UCSD-AML1 (cell line): ENCODE data around the gene KLHL30.
"Not testable (repeated sequence)": the region's sequence is repeated elsewhere in the genome, so short reads cannot be mapped to it uniquely, and the experiment has no call there.

ENCODE experiments used
- DNase-seq: peaks from one replicate; lab custom pipeline; 2025; ENCODE audit not compliant: unreplicated experiment; lab: John Stamatoyannopoulos, UW

The KLHL30 gene

DNA sequence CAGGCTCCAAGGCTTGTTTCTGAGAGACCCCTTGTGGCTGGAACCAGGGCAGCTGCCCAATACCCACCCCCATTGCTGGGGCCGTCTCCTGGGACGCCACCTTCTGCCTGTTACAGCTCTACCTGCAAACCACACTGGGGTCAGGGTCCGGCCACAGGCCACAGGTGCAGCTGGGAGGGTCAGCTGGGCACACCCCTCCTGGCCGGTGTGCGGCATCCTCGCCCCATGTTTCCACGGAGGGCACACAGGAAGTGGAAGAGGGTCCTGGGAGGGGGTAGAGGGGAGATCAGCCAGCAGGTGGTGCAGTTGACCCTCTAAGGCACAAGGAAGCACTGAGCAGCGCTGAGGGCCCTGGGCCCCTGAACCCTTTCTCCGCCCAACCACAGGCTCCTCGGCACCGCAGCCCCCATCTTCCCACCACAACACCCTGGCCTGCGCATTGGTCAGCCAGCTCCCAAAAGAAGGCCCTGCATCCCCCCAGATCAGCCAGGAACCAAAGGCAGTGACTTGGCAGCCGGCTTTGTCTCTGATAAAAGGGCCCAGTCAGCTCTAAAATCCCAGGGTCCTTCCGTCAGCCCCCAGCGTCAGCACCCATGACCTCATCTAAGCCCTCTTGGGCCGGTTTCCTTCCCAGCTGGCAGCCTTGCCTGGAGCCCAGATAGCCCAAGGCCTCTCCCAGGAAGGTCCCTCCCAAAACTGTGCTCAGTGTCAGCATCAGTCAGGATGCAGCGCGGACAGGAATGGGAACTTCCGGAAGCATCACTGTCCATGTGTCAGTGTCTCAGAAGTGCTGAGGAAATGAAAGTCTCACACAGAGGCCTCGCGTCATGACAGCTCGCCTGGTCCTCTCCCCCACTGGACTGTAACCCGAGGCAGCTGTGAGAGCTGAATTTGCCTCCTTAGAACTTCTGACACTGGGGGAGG, 22.0 kb downstream of the KLHL30 start:
- DNase-seq, result no peak

DNA sequence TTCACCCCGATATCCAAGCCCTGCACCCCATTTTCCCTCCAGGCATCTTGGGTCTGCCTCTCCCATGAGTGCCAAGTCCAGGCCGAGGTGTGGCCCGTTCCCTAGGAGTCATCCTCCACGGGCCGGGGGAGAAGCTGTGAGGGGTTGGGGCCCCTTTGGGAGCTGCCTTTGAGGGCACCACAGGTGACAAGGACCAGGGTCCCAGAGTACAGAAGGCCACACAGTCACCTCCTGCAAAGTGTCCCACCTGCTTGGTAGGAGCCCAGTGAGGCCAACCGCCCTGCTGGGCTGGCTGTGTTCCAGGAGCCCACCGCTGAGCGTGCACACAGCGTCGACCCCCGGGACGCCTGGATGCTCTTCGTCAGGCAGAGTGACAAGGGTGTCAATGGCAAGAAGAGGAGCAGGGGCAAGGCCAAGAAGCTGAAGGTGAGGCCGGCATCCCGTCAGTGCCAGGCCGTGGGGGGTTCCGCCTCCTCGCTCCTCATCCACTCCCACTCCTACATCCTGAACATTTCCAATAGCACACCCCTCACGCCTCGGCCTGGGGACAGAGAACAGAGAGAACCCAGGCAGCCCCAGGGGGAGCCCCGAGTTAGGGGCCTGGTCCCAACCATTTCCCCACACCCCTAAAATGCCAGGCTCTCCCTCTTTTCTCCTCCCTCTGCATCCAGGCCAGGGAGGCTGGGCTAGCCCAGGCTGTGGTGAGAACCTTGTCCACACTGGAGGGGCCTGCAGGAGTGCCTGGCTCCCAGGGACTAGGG, 23.0 kb downstream of the KLHL30 start:
- no peak for DNase-seq

DNA sequence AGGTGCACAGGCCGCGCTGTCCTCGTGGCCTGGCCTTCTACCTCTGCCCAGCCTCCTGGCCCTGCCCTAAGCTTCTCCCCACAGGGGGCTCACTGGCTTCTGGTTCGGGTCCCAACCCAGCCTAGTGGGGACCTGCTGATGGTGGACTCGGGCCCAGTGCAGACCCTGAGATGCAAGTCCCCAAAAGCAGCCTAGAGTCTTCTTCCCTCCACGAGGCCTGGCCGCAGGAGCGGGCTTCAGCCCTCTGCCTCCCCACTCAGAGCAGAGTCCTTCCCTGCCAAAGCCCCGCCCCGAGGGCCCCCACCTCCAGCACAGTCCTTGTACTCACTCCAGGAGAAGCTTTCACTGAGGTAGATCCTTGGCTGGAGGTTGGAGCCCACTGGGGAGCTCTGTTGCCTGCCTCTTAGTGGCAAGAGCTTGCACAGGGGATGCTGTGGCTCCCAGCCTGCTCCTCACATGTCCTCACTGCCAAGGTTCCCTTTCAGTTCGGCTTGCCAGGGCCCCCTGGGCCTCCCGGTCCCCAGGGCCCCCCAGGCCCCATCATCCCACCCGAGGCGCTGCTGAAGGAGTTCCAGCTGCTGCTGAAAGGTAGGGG, 23.9 kb downstream of the KLHL30 start:
- DNase-seq, result no peak

DNA sequence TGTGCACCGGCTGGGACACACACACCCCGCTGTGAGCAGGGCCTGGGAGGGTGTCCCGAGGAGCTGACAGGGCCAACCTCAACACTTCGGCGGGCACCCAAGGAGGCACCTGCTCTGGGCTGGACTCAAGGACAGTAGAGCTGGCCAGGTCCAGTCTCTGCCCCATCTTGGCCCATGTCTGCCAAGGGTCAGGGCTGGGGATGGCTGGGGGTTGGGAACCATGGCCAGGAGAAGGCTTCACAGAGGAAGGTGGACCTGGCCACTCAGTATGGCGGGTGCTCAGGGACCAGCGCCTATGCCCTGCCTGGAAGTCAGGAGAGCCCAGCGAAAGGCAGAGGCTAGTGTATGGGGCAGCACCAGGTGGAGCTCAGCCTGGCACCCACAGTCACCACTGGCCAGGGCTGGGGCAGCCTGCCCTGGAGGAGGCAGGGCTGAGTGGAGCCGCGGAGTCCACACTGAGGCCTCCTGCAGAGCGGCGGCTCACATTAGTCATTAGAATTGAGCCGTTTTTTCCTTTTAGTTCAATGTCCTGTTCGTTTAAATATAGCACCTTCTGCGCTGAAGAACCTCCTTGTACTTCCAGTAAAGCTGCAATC, 24.5 kb downstream of the KLHL30 start:
- DNase-seq, result no peak

DNA sequence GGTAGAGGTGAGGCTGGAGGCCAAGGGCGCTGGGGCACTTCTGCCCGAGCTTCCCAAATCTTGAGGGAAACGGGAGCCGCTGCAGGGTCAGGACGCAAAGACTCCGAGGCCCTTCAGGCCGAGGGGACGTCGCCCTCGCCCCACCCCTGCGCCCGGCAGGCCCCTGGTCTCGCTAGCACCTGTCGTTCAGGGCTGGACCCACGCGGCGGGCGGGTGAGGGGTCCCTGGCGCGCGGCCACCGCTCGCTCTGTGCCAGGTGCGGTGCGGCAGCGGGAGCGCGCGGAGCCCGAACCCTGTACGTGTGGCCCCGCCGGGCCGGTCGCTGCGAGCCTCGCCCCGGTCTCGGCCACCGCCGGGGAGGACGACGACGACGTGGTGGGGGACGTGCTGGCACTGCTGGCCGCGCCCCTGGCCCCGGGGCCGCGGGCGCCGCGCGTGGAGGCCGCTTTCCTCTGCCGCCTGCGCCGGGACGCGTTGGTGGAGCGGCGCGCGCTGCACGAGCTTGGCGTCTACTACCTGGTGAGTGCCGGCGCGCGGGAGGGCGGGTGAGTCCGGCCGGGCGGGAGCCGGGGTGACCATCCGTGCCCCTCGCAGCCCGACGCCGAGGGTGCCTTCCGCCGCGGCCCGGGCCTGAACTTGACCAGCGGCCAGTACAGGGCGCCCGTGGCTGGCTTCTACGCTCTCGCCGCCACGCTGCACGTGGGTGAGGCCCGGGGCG, 25.2 kb downstream of the KLHL30 start:
- no peak for DNase-seq

DNA sequence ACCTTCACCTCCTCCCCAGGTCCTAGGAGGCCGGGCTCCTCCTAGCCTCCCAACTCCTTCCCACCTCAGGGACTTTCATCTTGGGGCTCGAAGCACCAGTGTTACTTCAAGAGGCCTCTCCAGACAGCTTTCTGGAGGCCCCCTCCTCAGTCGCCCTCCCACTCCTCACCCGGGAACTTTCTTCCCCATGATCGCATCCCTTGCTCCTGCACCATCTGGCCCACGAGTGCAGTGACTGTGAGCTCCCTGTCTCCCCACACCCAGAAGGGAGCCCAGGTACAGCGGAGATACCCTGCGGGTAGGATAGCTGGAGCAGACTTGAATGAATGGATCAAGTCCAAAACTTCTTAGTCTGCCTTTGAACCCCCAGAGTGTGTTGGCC, 26.4 kb downstream of the KLHL30 start:
- DNase-seq, result no peak

DNA sequence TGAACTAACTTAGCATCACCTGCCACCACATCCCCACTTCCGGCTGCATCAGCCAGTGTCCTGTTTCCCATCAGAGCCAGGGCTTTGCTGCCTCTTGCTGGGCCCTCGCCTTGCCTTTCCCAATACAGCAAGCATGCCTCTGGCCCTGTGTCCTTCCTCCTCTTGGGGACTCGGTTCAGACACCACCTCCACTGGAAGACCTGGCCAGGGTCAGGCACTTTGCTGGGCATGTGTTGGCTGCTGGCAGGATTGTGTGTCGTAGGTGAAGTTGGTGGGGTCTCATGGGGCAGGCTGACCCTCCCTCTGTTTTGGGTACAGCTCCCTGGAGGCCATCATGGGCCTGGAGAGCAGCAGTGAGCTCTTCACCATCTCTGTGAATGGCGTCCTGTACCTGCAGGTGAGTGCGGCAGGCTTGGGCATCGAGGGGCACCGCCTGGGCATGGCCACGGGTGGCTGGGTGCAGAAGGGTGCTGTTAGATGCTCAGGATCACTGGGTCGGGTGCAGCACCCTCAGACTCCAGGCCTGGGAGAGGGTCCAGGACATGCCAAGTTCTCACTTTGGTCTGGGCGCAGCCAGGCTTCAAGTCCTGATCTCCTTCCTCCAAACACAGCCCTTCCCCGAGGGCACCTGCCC, 26.9 kb downstream of the KLHL30 start:
- DNase-seq, result no peak

DNA sequence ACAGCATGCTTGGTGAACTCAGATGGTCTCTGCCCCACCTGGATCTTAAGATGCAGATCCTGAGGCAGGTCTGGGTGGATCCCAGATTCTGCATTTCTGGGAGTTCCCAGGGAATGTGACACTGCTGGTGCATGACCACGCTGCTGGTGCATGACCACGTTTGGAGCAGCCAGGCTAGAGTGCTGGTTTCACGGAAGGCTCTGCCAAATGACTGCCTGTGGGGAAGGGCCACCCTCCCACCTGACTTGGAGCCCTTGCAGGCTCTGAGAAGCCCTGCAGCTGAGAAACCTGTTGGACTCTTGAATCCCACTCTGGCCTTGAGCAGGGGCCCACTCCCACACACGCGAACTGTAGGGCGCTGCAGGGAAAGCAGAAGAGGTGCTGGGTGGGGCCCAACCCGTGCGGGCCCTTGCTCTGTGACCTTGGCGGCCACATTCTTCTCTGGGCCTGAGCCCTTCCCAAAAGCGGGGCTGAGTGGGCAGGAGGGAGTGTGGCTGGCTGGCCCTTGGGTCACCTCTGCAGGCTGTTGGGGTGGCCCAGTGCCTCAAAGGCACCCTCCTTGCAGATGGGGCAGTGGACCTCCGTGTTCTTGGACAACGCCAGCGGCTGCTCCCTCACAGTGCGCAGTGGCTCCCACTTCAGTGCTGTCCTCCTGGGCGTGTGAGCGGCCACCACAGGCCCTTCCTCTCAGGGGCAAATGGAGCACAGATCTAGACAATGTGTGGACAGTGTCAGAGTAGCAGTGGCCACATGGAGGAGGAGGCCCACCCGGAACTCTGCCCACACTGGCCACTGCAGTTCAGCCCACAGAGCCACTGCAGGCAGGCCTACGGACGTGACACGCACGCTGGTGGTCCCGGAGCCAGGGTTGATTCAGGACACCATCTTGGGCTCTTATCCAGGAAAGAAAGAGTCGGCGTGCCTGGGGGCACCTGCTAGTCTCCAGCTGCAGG, 28.2 kb downstream of the KLHL30 start:
- DNase-seq, result no peak

DNA sequence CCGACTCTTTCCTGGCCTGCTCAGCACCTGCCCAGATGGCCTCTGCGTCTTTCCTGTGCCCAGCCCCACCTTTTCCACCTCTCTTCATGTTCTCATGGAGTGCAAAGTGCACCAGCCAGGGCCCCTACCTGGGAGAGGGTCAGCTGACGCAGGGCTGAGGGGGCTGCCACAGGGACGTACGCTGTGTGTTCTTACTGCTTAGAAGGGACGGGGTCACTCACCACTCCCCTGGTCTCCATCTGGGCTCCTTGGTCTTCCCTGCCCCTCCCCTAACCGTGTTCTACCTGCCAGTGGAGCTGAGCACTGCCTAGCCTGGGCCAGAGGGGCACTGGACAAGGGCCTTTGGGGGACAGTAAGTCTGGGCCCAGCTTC, 28.9 kb downstream of the KLHL30 start:
- no peak for DNase-seq

DNA sequence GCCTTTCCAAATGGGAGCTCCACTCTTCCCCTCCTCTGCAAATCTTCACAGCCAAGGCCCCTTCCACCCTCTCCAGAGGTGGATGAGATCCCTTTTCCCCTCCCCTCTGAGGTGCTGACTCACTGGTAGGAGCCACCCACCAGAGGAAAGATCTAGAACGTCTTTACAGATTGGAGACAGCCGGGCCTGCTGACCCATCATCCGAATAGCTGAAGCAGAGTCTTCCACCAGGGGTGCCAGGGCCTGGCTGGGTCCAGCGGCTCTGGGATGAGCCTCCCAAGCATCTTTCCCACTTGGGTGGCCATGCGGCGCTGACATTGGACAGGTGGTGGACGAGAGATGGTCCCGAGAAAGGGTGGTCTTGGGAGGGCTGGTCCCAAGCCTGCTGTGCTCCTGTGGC, 29.3 kb downstream of the KLHL30 start:
- no peak for DNase-seq

DNA sequence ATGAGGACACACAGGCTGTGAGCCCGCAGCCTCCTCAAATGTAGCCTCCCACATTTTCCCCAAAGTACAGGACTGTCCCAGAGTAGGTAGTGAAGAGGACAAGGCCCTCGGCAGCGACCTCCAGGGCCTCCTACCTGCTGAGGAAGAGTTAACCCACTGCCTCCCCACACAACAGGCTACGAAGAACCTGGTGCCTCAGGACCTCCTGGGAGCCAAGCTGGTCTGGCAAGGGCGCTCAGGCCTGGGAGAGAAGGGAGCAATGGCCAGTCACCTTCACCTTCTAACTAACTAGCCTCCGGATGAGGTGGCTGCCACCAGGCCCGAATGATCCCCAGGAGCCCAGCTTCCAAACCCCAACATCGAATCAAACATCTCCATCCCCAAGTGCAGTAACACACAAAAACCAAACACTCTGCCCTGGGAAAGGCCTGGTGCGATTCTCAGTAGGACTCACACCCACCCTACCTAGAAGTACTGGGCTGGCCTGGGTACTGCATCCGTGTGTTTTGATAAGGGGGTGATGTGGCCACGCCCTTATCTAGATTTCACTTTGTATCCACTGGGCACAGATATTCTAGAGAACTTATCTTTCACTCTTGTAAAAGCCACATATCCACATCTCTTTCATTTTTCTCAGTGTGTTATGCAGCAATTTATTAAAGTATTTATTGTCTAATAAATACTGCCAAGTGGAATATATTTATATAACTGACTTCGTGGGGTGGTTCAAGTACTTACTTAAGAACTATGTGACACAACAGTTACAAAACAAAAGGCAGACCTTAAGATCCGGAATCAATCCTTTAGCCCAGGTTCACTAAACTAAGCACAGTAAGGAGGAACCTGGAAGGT, 30.0 kb downstream of the KLHL30 start:
- DNase-seq, result no peak

DNA sequence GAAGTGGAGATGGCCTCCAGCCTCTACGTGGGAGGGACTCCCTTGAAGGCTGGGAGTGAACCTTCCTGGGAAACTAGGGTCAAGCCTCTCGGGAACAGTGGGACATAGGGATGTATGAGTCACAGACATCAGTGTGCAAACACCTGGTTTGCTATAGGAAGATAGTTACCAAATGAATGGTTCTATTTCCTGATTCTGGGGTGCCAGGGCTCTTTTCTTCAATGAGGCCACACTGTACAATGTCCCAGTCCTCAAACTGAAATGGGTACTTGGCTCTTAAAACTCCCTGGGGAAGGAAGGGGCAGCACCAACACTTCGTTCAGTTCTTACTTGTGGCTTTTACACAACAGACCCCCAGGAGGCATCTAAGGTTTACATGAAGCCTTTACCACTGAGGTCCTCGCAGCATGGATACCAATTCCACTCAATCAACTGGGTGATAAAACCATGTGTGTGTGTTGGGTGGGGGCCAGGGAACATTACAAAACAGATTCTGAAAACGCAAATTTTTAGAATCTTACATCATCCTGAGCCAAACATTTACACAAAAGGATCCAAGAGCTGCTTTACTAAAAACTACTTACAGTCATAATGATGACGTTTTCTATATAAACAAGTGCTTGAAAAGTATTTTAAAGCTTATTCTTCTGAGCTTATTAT, 30.7 kb downstream of the KLHL30 start:
- DNase-seq, result no peak

DNA sequence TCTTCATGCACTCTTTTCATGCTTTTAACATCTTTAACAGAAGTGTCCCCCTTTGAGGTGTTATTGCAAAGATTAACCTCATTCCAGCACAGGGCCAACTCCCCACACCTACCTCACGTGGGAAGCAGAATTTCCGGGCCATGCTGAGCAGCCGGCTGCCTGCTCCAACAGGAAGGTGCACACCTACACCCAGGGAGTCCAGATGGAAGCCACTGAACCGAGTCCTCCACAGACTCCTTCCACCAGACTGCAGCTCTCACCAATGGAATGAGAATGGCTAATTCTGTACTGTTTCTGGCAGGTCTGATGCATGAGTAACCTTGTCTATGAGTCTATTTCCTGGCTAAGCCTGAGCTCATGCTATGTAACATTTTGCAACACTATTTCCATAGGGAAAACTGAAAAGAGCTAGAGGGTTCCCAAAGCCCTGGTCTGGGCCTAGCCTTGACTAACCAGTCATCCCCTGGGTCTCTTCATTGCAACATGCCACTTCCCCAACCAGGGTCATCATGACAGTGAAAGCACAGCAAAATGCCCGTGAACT, 31.3 kb downstream of the KLHL30 start:
- no peak for DNase-seq

DNA sequence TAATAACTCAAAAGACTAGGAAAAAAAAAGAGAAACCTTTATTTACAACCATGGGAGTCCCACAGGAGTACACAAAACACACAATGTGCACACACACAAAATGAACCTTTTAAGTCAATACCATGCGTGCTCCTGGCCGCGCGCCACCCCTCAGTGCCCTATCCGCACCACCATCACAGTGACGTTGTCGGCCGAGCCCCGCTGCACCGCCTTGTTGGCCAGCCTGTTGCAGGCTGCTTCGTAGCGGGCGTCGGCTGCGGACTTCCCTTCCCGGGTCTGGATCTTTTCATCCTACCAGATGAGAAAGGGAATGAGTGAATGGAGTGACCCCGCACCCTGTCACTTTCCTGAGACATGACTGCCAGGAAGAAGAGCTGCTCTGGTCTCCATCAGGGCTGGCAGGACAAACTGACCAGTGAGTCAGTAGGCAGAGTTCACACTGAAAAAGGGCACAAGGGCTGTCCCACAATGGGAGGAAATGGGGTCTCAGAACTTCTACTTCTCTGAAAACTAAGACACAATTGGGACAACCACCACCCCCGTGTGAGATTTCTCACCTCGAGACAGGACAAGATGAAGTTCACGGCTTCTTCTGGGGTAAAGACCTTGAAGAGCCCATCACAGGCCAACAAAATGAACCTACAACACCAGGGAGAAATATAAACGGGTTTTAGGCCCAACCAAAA, 32.1 kb downstream of the KLHL30 start:
- no peak for DNase-seq

DNA sequence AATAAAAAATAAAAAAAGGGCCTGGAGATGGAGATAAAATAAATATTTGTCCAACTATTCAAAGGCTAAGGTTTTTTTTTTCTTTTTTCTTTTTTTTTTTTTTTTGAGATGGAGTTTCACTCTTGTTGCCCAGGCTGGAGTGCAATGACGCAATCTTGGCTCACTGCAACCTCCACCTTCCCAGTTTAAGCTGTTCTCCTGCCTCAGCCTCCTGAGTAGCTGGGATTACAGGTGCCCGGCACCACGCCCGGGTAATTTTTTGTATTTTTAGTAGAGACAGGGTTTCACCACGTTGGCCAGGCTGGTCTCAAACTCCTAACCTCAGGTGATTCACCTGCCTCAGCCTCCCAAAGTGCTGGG, 32.6 kb downstream of the KLHL30 start:
- DNase-seq, result not testable (repeated sequence)

DNA sequence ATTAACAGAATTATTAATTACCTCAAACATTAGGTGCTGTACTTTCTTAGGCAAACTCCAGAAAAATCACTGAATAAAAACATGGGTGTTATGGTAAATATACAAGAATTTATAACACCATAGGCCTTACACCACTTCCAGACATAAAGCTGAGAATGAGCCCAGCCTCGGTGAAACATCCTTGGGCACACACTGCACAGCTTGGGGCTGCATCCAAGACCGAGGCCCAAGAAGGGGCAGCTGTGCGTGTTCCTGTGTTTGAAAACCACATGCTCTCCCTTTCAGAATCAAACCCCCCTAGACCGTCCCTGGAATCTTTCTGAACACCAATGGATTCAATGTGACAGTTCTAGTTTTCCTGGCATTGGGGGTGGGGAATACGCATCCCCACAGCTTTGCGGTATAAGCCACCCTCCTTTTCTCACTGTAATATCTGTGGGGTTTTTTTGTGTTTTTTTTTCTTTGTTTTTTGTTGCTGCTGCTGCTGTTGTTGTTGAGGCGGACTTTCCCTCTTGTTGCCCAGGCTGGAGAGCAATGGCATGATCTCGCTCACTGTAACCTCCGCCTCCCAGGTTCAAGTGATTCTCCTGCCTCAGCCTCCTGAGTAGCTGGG, 33.2 kb downstream of the KLHL30 start:
- DNase-seq, result no peak

DNA sequence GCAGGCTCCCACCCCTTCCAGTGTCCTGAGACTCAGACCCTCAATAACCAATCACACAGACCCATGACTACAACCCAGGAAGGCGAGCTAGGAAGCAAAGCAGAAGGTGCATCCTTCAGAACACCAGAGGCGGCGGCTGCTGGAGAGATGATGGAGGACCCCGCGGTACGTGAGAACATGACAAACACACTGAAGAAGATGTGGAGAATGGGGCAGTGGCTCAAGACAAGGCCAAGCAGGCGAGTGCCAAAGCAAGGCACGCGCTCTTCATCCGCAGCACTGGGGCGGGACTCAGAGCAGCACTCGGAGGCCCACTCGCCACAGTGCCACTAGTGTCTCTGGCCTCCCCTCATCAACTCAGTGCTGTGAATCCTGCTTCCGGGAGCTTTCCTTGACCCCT, 34.0 kb downstream of the KLHL30 start:
- no peak for DNase-seq
